CD14-positive monocyte (primary cell): ENCODE data around the gene CYB561D1. TPM values are rescaled to one million over a fixed set of nuclear protein-coding genes. Genes with fewer than 3 reads are reported as not detected.
A peak's percentile ranks its signal among the peaks of the same experiment; 100 is the strongest.

Experiments used
- DNase-seq, 3 donors: peaks; one replicate each; pipeline ENCODE4 v3.0.0-alpha.2; 2011 to 2022
- H2AFZ ChIP-seq: 2 replicates; pipeline ENCODE4 v1.6.0; 2012; ENCODE audit warnings: mild to moderate bottlenecking, low read depth, low read length, inconsistent platforms; ENCODE audit not compliant: insufficient read depth, poor library complexity, severe bottlenecking
- H3K27ac ChIP-seq, 2 donors: 1 replicate in 1 of 2; 2 replicates in 1 of 2; pipeline ENCODE4 v1.5.1; 2012 to 2013; ENCODE audit warnings: low read length in 2 of 2, control low read depth in 1 of 2, inconsistent platforms in 1 of 2, low read depth in 1 of 2, mild to moderate bottlenecking in 1 of 2
- H3K27me3 ChIP-seq, 2 donors: one replicate each; pipeline versions ENCODE4 v1.6.0 to v1.6.1; 2011 to 2013; ENCODE audit warnings: low read length in 2 of 2; ENCODE audit not compliant: control insufficient read depth in 2 of 2, insufficient read depth in 2 of 2
- H3K36me3 ChIP-seq, 2 donors: replicated peaks in 1 of 2; 1 replicate in 1 of 2; 2 replicates in 1 of 2; pipeline versions ENCODE4 v1.5.1 to v1.6.1; 2012 to 2013; ENCODE audit warnings: low read length in 2 of 2, control low read depth in 1 of 2, inconsistent platforms in 1 of 2, mild to moderate bottlenecking in 1 of 2; ENCODE audit not compliant: insufficient read depth in 2 of 2, control insufficient read depth in 1 of 2
- H3K4me1 ChIP-seq, 2 donors: 1 replicate in 1 of 2; 2 replicates in 1 of 2; pipeline versions ENCODE4 v1.5.1 to v1.6.1; 2012 to 2013; ENCODE audit warnings: low read length in 2 of 2, control low read depth in 1 of 2, inconsistent platforms in 1 of 2, mild to moderate bottlenecking in 1 of 2, moderate library complexity in 1 of 2; ENCODE audit not compliant: insufficient read depth in 2 of 2, control insufficient read depth in 1 of 2
- H3K4me2 ChIP-seq: replicated peaks from 2 replicates; pipeline ENCODE3; 2012; ENCODE audit warnings: low read length, moderate library complexity, mild to moderate bottlenecking; ENCODE audit not compliant: poor library complexity, severe bottlenecking; ENCODE audit errors: extremely low read depth
- H3K4me3 ChIP-seq, 3 experiments: fragments of 200-600 bp in 1 of 3; sonication (generic) in 1 of 3; replicated peaks in 1 of 3; 1 replicate in 2 of 3; 2 replicates in 1 of 3; pipeline ENCODE4 v1.5.1; 2011 to 2013; ENCODE audit warnings: low read length in 3 of 3, mild to moderate bottlenecking in 3 of 3, control low read depth in 2 of 3, low read depth in 2 of 3, inconsistent platforms in 1 of 3, moderate library complexity in 1 of 3
- H3K79me2 ChIP-seq: 2 replicates; pipeline ENCODE4 v1.6.0; 2012; ENCODE audit warnings: mild to moderate bottlenecking, control low read depth, inconsistent platforms, low read length, moderate library complexity; ENCODE audit not compliant: insufficient read depth
- H3K9ac ChIP-seq: 2 replicates; pipeline ENCODE4 v1.6.0; 2017; ENCODE audit warnings: low read length, mild to moderate bottlenecking; ENCODE audit not compliant: insufficient read depth, poor library complexity, severe bottlenecking
- H3K9me3 ChIP-seq, 2 donors: replicated peaks in 1 of 2; 1 replicate in 1 of 2; 2 replicates in 1 of 2; pipeline versions ENCODE4 v1.5.1 to v1.6.1; 2012 to 2013; ENCODE audit warnings: low read length in 2 of 2, control low read depth in 1 of 2; ENCODE audit not compliant: control insufficient read depth in 1 of 2, insufficient read depth in 1 of 2
- H4K20me1 ChIP-seq: 2 replicates; pipeline ENCODE4 v1.6.0; 2012; ENCODE audit warnings: mild to moderate bottlenecking, low read length, control low read depth, moderate library complexity; ENCODE audit not compliant: insufficient read depth
- H3K27ac Mint-ChIP-seq, 7 donors: one replicate each; pipeline ENCODE4 v1.8.0; 2020; ENCODE audit warnings: mild to moderate bottlenecking in 7 of 7, mixed read lengths in 7 of 7, moderate library complexity in 6 of 7, inconsistent platforms in 2 of 7
- H3K27me3 Mint-ChIP-seq, 3 donors: one replicate each; pipeline ENCODE4 v1.8.0; 2021 to 2022; ENCODE audit warnings: low read depth in 3 of 3, mild to moderate bottlenecking in 3 of 3, mixed read lengths in 3 of 3, moderate library complexity in 3 of 3, inconsistent platforms in 1 of 3
- H3K36me3 Mint-ChIP-seq, 2 donors: one replicate each; pipeline ENCODE4 v1.8.0; 2020; ENCODE audit warnings: mixed read lengths in 2 of 2, inconsistent platforms in 1 of 2, mild to moderate bottlenecking in 1 of 2
- H3K4me1 Mint-ChIP-seq: one replicate; pipeline ENCODE4 v1.8.0; 2020; ENCODE audit warnings: mild to moderate bottlenecking, mixed read lengths
- H3K4me3 Mint-ChIP-seq, 2 donors: one replicate each; pipeline ENCODE4 v1.8.0; 2020; ENCODE audit warnings: mild to moderate bottlenecking in 2 of 2, mixed read lengths in 2 of 2, moderate library complexity in 1 of 2
- H3K9me3 Mint-ChIP-seq, 7 donors: one replicate each; pipeline ENCODE4 v1.8.0; 2020 to 2022; ENCODE audit warnings: mixed read lengths in 7 of 7, mild to moderate bottlenecking in 6 of 7, moderate library complexity in 6 of 7, inconsistent platforms in 2 of 7
- CTCF ChIP-seq: fragments of 200-600 bp; IDR thresholded peaks from one replicate; pipeline ENCODE4 v1.8.0; 2022; ENCODE audit warnings: antibody characterized with exemption, mild to moderate bottlenecking
- WGBS: methylation state at CpG from one replicate; pipeline ENCODE4 v1.1.5; 2013; ENCODE audit warnings: missing lambda C conversion rate; ENCODE audit not compliant: insufficient coverage; 5-methylcytosine and 5-hydroxymethylcytosine counted together
- intact Hi-C, 2 donors: fragments of 100-400 bp; cut with micrococcal nuclease; formaldehyde crosslinking; loops; one replicate each; pipeline versions ENCODE4 v1.15.0 to v1.15.1; 2023
- polyA plus RNA-seq, 3 donors: library from polyadenylated mRNA; depleted of rRNA in 1 of 3; unstranded in 2 of 3; stranded (reverse) in 1 of 3; fragments of 300-500 nt in 2 of 3; fragments of >200 nt in 1 of 3; fragmentation: Illumina TruSeq in 2 of 3; gene quantifications; 1 replicate in 2 of 3; 2 replicates in 1 of 3; pipeline ENCODE4 v1.2.3, GENCODE V29; 2012 to 2021

The CYB561D1 gene
- polyA plus RNA-seq, 3 donors = 1.4 to 13.2 (median 4.2) TPM

GRCh38 chr1:109513110-109513710, 19.3 kb downstream of the CYB561D1 start:
- Mint-ChIP-seq H3K4me1 (peaks cover 19% of the 10 kb centered on the region), H3K27ac (peak overlapping the region in 1 of 7 donors; percentile 18), H3K36me3 (peaks cover 0 to 3% of the 10 kb centered on the region in 2 donors), H3K4me3 (no peak overlapping the region), H3K9me3 (peaks cover 0 to 3% (median 0%) of the 10 kb centered on the region in 7 donors), H3K27me3 (peaks cover 17 to 26% (median 19%) of the 10 kb centered on the region in 3 donors)
- Histone ChIP-seq H3K9me3 (no peaks in the 10 kb centered on the region), H4K20me1 (no peaks in the 10 kb centered on the region), H3K27me3 (peaks cover 0 to 10% of the 10 kb centered on the region in 2 donors), H3K4me1 (peaks cover 14 to 17% of the 10 kb centered on the region in 2 donors), H3K27ac (no peak overlapping the region), H2AFZ (no peak overlapping the region), H3K4me3 (no peak overlapping the region), H3K36me3 (no peaks in the 10 kb centered on the region), H3K9ac (no peak overlapping the region), H3K4me2 (no peak overlapping the region), H3K79me2 (no peaks in the 10 kb centered on the region)
- intact Hi-C loops = no loop called here
- no peak for DNase-seq
- WGBS = no CpG with 5 or more reads among the region's 2 CpGs
- TF ChIP-seq CTCF = no peak

- no peak overlapping the region for H3K27ac Mint-ChIP-seq
- H3K4me1 Mint-ChIP-seq = peaks cover 10% of the 10 kb centered on the region
- no peak overlapping the region for H2AFZ ChIP-seq
- peaks cover 8% of the 10 kb centered on the region in 2 donors for H3K4me1 ChIP-seq
- no peaks in the 10 kb centered on the region for H3K36me3 ChIP-seq
- no peak overlapping the region for H3K9ac ChIP-seq
- H3K4me2 ChIP-seq = no peak overlapping the region
- no peak overlapping the region for H3K4me3 ChIP-seq
- peaks cover 0 to 3% (median 0%) of the 10 kb centered on the region in 7 donors for H3K9me3 Mint-ChIP-seq
- no peaks in the 10 kb centered on the region for H3K79me2 ChIP-seq
- H3K9me3 ChIP-seq = no peaks in the 10 kb centered on the region
- intact Hi-C loops = no loop called here
- no peaks in the 10 kb centered on the region for H3K36me3 Mint-ChIP-seq
- 100% methylated on average over 1 of the region's 3 CpGs for WGBS
- H3K4me3 Mint-ChIP-seq = no peak overlapping the region
- H4K20me1 ChIP-seq = no peaks in the 10 kb centered on the region
- TF ChIP-seq CTCF = no peak
- H3K27me3 ChIP-seq = no peaks in the 10 kb centered on the region
- peaks cover 10 to 15% (median 11%) of the 10 kb centered on the region in 3 donors for H3K27me3 Mint-ChIP-seq
- DNase-seq = no peak
- H3K27ac ChIP-seq = no peak overlapping the region
Measured at GRCh38 chr1:109514846-109515245, 21.0 kb downstream of the CYB561D1 start.
